Spleen (tissue), 13 donors: ENCODE results near the gene IGF1R. TPM values are rescaled to one million over a fixed set of nuclear protein-coding genes. Genes with fewer than 3 reads are reported as not detected.

ENCODE experiments used
- DNase-seq: peaks from one replicate; pipeline ENCODE4 v3.0.0-alpha.2; 2020
- H3K27ac ChIP-seq, 8 donors: fragments of 200-600 bp; sonication (generic) in 7 of 8; 1 replicate in 4 of 8; 2 replicates in 4 of 8; pipeline versions ENCODE4 v1.5.0 to v1.8.0; 2016 to 2021; ENCODE audit warnings: inconsistent platforms in 4 of 8, mild to moderate bottlenecking in 4 of 8, moderate library complexity in 1 of 8
- H3K27me3 ChIP-seq, 7 donors: fragments of 200-600 bp; sonication (generic) in 6 of 7; replicated peaks in 1 of 7; 1 replicate in 4 of 7; 2 replicates in 3 of 7; pipeline versions ENCODE4 v1.5.0 to v1.8.0; 2016 to 2021; ENCODE audit warnings: inconsistent platforms in 3 of 7, mild to moderate bottlenecking in 1 of 7
- H3K36me3 ChIP-seq, 6 donors: fragments of 200-600 bp; sonication (generic) in 5 of 6; 1 replicate in 4 of 6; 2 replicates in 2 of 6; pipeline versions ENCODE4 v1.5.0 to v1.8.0; 2016 to 2021; ENCODE audit warnings: inconsistent platforms in 2 of 6
- H3K4me1 ChIP-seq, 6 donors: fragments of 200-600 bp; sonication (generic) in 5 of 6; 1 replicate in 3 of 6; 2 replicates in 3 of 6; pipeline versions ENCODE4 v1.5.0 to v1.8.0; 2016 to 2021; ENCODE audit warnings: inconsistent platforms in 3 of 6
- H3K4me3 ChIP-seq, 8 donors: fragments of 200-600 bp; sonication (generic) in 7 of 8; 1 replicate in 4 of 8; 2 replicates in 4 of 8; pipeline versions ENCODE4 v1.5.0 to v1.8.0; 2016 to 2021; ENCODE audit warnings: inconsistent platforms in 4 of 8, mild to moderate bottlenecking in 4 of 8, moderate library complexity in 2 of 8
- H3K9me3 ChIP-seq, 8 donors: fragments of 200-600 bp; sonication (generic) in 7 of 8; 1 replicate in 4 of 8; 2 replicates in 4 of 8; pipeline versions ENCODE4 v1.5.0 to v1.8.0; 2016 to 2021; ENCODE audit warnings: inconsistent platforms in 4 of 8
- CTCF ChIP-seq, 11 experiments: fragments of 200-600 bp in 7 of 11; fragments of 450-650 bp in 4 of 11; sonication (generic) in 4 of 11; IDR thresholded peaks in 8 of 11; conservative IDR thresholded peaks in 3 of 11; 1 replicate in 7 of 11; 2 replicates in 4 of 11; pipeline versions ENCODE4 v1.4.0 to v1.8.0; 2016 to 2021; ENCODE audit warnings: antibody characterized with exemption in 11 of 11, inconsistent platforms in 4 of 11, mild to moderate bottlenecking in 1 of 11
- POLR2A ChIP-seq, 3 donors: fragments of 450-650 bp; IDR thresholded peaks; one replicate each; pipeline ENCODE4 v1.5.1; 2017; ENCODE audit warnings: antibody characterized with exemption in 3 of 3, mild to moderate bottlenecking in 1 of 3
- POLR2AphosphoS5 ChIP-seq, 3 donors: sonication (generic); formaldehyde crosslinking; IDR thresholded peaks; one replicate each; pipeline ENCODE4 v1.5.1; 2017; ENCODE audit warnings: antibody characterized with exemption in 3 of 3
- WGBS, 5 donors: extraction: QIAGEN DNeasy Blood & Tissue Kit in 3 of 5; methylation state at CpG; one replicate each; pipeline versions ENCODE4 v1.1.5 to v1.1.7; 2013 to 2018; 5-methylcytosine and 5-hydroxymethylcytosine counted together
- intact Hi-C: fragments of 100-400 bp; cut with DNase I; formaldehyde crosslinking; loops from one replicate; pipeline ENCODE4 v1.15.0; 2023; ENCODE audit warnings: low total_unique reads
- long read RNA-seq, 2 donors: transcript quantifications; one replicate each; lab custom pipeline, GENCODE V29; 2026
- polyA plus RNA-seq, 3 donors: library from polyadenylated mRNA; stranded (reverse); fragments of 200-250 nt; gene quantifications; one replicate each; pipeline ENCODE4 v1.2.1, GENCODE V29; 2013
- total RNA-seq, 7 donors: library from RNA; depleted of rRNA in 3 of 7; stranded (reverse); fragments of >200 nt in 3 of 7; fragmentation: NEBNext Ultra II Directional in 4 of 7; extraction: Animal tissue kit (Norgen Biotek cat#: 25700) in 4 of 7; gene quantifications; one replicate each; pipeline versions ENCODE4 v1.1.0 to v1.2.1, GENCODE V29; 2016 to 2021
- donor health status: healthy with polysubstance abuse.
- donor health status: DM: no; HTN: no; CAD: no; lungs with moderate emphysema.
- donor health status: DM: no; HTN: no; CAD: no.
- donor health status: Bipolar disorder and iron deficiency.
- donor health status: healthy.
- donor health status: DM: no; HTN: no; CAD: no.
- donor health status: DM: yes; HTN: yes; CAD: no.

IGF1R gene
- total RNA-seq (100 to 1,000 TPM in 1 of 7 donors, 10 to 100 TPM in 6; 43.9 to 104 (median 53.8) TPM), polyA plus RNA-seq (1 to 10 TPM; 1.1 to 2.9 (median 2.0) TPM)
- long read RNA-seq, donor 1, full-length matches to known transcripts: 1 of 1 reads
- long read RNA-seq, donor 1, partial matches to known transcripts: 0 of 1 reads
- long read RNA-seq, donor 1, other reads (novel, unspliced or antisense): 0 of 1 reads
- long read RNA-seq, donor 2, full-length matches to known transcripts: 1 of 1 reads
- long read RNA-seq, donor 2, partial matches to known transcripts: 0 of 1 reads
- long read RNA-seq, donor 2, other reads (novel, unspliced or antisense): 0 of 1 reads

DNA sequence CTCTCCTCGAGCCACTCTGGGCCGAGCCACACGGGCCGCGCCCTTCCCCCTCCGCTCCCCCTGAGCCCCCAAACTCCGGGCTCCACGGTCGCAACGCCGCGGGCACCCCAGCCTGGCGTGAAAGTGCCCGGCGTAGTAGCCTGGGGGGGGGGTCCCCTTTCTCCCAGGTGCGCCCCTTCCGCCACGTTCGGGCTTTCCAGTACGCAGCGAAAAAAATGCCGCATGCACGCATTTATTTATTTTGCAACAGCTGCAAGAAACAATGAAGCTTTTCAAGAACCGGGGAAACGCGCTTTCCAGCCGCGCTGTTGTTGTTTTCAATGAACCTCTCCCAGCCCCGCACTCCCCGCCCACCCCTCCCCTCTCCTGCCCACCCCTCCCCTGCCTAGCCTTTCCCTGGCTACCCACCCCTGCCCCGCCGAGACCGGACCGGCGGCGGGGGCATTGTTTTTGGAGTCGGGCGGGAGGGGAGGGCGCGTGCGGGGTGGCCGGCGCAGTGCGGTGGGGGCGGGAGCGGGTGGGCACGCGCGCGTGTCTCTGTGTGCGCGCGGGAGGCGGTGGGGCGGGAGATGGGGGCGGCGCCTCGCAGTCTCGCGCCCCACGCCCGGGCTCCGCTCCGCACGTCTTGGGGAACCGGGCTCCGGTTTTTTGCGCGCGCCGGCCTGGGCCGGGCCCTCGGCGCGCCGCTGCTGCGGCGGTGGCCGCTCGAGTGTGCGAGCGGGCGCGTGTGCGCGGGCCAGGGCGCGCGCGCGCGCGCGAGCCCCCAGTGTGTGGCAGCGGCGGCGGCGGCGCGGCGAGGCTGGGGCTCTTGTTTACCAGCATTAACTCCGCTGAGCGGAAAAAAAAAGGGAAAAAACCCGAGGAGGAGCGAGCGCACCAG is at the start of gene IGF1R:
TSS of gene IGF1R (plus strand) at position 766 of the 880 bp plus-strand sequence. CDS start 1,043 bp downstream, outside the sequence.
- Histone ChIP-seq H3K27me3 (peaks cover 0 to 51% (median 15%) of the 10 kb centered on the region in 7 donors), H3K27ac (peak within 1 kb of the TSS; percentile 74 to 93 (median 92)), H3K9me3 (no peaks in the 10 kb centered on the region), H3K36me3 (no peaks in the 10 kb centered on the region), H3K4me3 (peak within 1 kb of the TSS; percentile 72 to 96 (median 90)), H3K4me1 (peaks cover 6 to 49% (median 26%) of the 10 kb centered on the region in 6 donors)
- 0 to 2% (median 0%) methylated on average over 27 to 106 of the region's 106 CpGs for WGBS, 5 donors
- peak in 2 of 3 donors; percentile 36 to 58 for TF ChIP-seq POLR2AphosphoS5 (IDR thresholded peaks at IDR 0.05)
- TF ChIP-seq CTCF (IDR thresholded peaks at IDR 0.05 in 8 of 11, conservative IDR thresholded peaks at IDR 0.05 in 3 of 11): peak in 8 of 11 experiments; percentile 8 to 56 (median 49)
- TF ChIP-seq POLR2A (IDR thresholded peaks at IDR 0.05): no peak
- peak; percentile 97 for DNase-seq
- intact Hi-C loops: loop anchor here (10.0 kb wide), 1 partner anchor 127 kb away; no protein-coding TSS in a partner anchor

DNA sequence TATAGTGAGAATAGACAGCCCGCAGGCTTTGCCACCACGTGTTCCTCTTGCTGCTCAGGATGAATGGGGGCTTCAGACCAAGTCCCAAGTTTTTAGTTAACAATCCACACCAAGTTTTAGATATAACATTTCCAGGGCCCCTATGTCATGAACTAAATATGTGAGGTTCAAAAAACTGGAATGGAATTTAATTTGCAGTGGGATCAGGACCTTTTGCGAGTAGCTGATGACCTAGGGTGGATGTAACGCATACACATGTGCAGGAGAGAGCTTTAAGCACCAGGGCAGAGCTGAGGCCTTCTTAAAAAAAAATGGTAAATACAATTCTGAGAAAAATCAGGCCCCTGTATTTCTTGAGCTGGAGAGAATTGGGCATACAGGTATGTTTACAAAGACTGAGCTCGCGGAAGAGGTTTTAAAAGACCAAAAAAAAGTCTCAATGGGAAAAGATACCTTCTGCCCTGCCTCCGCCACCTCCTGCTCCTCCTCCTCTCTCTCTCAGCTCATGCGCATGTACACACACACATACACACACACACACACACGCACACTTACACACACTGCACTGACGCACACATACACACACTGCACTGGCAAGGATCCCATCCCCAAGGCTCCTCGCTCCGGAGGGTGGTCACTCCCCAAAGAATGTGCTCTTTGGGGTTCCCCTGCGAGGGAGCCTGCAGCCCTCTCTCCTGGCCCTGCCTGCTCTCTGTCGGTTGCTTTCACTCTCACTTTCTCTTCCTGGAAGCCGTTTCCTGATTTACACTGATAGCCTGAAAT is 48.2 kb upstream of the IGF1R start:
- Histone ChIP-seq H3K4me1 (peaks cover 3 to 17% (median 10%) of the 10 kb centered on the region in 6 donors), H3K4me3 (peak overlapping the region; percentile 27 to 71 (median 42)), H3K27ac (peak overlapping the region; percentile 42 to 78 (median 69)), H3K9me3 (no peaks in the 10 kb centered on the region), H3K36me3 (no peaks in the 10 kb centered on the region), H3K27me3 (no peaks in the 10 kb centered on the region)
- intact Hi-C loops: no loop called here
- peak in 2 of 3 donors; percentile 36 to 64 for TF ChIP-seq POLR2AphosphoS5 (IDR thresholded peaks at IDR 0.05)
- TF ChIP-seq POLR2A (IDR thresholded peaks at IDR 0.05): no peak
- no peak for TF ChIP-seq CTCF (IDR thresholded peaks at IDR 0.05 in 8 of 11, conservative IDR thresholded peaks at IDR 0.05 in 3 of 11)
- DNase-seq: peak; percentile 81
- whole genome bisulfite sequencing, 5 donors: 6 to 14% (median 9%) methylated on average over 15 of the region's 15 CpGs

GRCh38 chr15:98604983-98605382 is 43.4 kb upstream of the IGF1R start:
- no peak for TF ChIP-seq POLR2AphosphoS5 (IDR thresholded peaks at IDR 0.05)
- no peak for TF ChIP-seq POLR2A (IDR thresholded peaks at IDR 0.05)
- no peak for TF ChIP-seq CTCF (IDR thresholded peaks at IDR 0.05 in 8 of 11, conservative IDR thresholded peaks at IDR 0.05 in 3 of 11)
- WGBS, 5 donors: 90 to 97% (median 93%) methylated on average over 15 of the region's 15 CpGs
- Histone ChIP-seq H3K27me3 (no peaks in the 10 kb centered on the region), H3K9me3 (no peaks in the 10 kb centered on the region), H3K36me3 (no peaks in the 10 kb centered on the region), H3K4me3 (no peak overlapping the region), H3K4me1 (peaks cover under 1 to 12% (median 5%) of the 10 kb centered on the region in 6 donors), H3K27ac (no peak overlapping the region)
- intact Hi-C loops: no loop called here
- DNase-seq: no peak
